Activated naive CD4-positive, alpha-beta T cell treated with anti-CD3 and anti-CD28 coated beads, Interleukin-2, amount 10 ng/mL, durations not matched to agents 7 days and 5 days (primary cell): ENCODE results near the gene GNAT3.

Experiments
- CTCF ChIA-PET: fragments of 350-600 bp; sonication (Branson Sonifier 250); formaldehyde crosslinking; loops from one replicate; lab custom pipeline; 2021; ENCODE audit warnings: antibody characterized with exemption; lab: Charles Lee
- DNase-seq: peaks from one replicate; pipeline ENCODE4 v3.0.0-alpha.2; 2020
- H3K27ac Mint-ChIP-seq: one replicate; pipeline ENCODE4 v1.8.0; 2021; ENCODE audit warnings: mild to moderate bottlenecking, moderate library complexity, mixed read lengths
- H3K27me3 Mint-ChIP-seq: one replicate; pipeline ENCODE4 v1.8.0; 2021; ENCODE audit warnings: mild to moderate bottlenecking, mixed read lengths
- H3K36me3 Mint-ChIP-seq: one replicate; pipeline ENCODE4 v1.8.0; 2021; ENCODE audit warnings: mixed read lengths
- H3K4me1 Mint-ChIP-seq: one replicate; pipeline ENCODE4 v1.8.0; 2021; ENCODE audit warnings: mixed read lengths
- H3K4me3 Mint-ChIP-seq: one replicate; pipeline ENCODE4 v1.8.0; 2021; ENCODE audit warnings: mild to moderate bottlenecking, moderate library complexity, mixed read lengths
- H3K9me3 Mint-ChIP-seq: one replicate; pipeline ENCODE4 v1.8.0; 2021; ENCODE audit warnings: mixed read lengths

Gene GNAT3

DNA sequence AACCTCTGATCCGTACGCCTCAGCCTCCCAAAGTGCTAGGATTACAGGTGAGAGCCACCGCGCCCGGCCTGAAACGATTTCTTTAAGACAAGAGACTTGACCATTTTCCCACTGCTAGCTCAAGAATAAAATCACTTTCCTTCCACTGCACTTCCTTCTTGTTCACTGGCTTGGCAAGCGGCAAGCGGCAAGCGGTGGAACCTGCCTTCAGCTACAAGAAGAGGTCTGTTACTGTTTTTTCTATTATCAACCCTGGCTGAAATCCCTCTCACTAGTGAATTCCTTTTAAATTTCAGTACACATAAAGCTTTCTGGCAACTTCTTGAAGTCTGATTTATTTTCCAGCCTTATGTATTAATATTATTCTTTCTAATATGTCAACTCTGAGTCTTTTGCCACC, 12.8 kb upstream of the GNAT3 start:
- H3K36me3 Mint-ChIP-seq, result no peaks in the 10 kb centered on the region
- no peak overlapping the region for H3K4me3 Mint-ChIP-seq
- H3K27me3 Mint-ChIP-seq, result no peaks in the 10 kb centered on the region
- CTCF ChIA-PET, result no interaction called here
- no peaks in the 10 kb centered on the region for H3K4me1 Mint-ChIP-seq
- no peak overlapping the region for H3K27ac Mint-ChIP-seq
- H3K9me3 Mint-ChIP-seq, result no peaks in the 10 kb centered on the region
- no peak for DNase-seq

DNA sequence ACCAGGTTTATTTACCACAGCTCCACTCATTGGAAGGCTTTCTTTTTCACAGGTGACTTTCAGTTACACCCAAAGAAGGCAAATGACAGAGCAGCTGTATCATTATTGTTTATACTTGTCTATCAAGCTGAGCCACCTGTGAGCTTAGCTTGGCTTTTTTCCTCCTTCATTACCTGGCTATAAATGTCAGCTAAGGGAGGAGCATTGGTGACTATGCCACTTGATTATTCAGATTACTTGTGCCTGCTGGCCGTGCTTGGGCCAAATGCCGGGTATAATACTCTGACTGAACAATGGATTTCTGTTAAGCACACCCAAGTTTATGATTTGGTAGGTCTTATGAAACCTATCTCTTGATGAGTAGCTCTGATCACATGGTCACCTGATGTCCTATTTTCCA, 9.9 kb upstream of the GNAT3 start:
- H3K9me3 Mint-ChIP-seq, result no peaks in the 10 kb centered on the region
- CTCF ChIA-PET, result no interaction called here
- H3K4me3 Mint-ChIP-seq, result no peak overlapping the region
- no peak for DNase-seq
- H3K36me3 Mint-ChIP-seq, result no peaks in the 10 kb centered on the region
- no peaks in the 10 kb centered on the region for H3K4me1 Mint-ChIP-seq
- H3K27ac Mint-ChIP-seq, result no peak overlapping the region
- H3K27me3 Mint-ChIP-seq, result no peaks in the 10 kb centered on the region

DNA sequence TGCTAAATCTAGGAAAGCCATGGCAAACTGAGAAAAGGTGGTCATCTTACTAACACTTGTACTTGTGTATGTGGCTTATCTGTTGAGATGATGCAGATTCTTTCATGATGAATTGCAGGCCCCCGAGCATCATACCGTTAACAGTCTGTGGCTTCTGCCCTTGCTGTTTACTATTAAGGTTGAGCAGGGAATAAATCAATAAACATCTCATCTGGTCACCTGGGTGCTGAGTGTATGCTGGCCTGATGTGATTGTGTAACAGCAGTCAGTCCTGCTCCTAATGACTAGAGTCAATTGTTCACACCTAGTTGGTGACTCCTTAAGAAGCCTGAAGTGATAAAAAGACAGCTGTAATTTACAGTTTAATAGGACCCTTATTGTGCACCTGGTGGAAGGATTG, 8.3 kb upstream of the GNAT3 start:
- no peaks in the 10 kb centered on the region for H3K9me3 Mint-ChIP-seq
- H3K4me1 Mint-ChIP-seq, result no peaks in the 10 kb centered on the region
- no peak overlapping the region for H3K27ac Mint-ChIP-seq
- no peak for DNase-seq
- no peaks in the 10 kb centered on the region for H3K27me3 Mint-ChIP-seq
- H3K36me3 Mint-ChIP-seq, result no peaks in the 10 kb centered on the region
- H3K4me3 Mint-ChIP-seq, result no peak overlapping the region
- CTCF ChIA-PET, result no interaction called here

DNA sequence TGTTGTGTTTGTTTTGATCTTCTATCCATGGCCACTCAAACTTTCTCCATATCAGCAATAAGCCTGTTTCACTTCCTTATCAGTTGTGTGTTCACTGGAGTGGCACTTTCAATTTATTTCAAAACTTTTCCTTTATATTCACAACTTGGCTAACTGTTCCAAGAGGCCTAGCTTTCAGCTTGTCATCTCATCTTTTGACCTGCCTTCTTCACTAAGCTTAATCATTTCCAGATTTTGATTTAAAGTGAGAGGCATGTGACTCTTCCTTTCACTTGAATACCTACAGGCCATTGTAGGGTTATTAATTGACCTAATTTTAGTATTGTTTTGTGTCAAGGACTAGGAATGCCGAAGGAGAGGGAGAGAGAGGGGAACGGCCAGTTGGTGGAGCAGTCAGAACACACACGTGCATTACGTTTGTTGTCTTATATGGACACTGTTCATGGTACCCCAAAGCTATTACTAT, 5.5 kb upstream of the GNAT3 start:
- Mint-ChIP-seq H3K9me3 (no peaks in the 10 kb centered on the region), H3K36me3 (no peaks in the 10 kb centered on the region), H3K27ac (no peak overlapping the region), H3K4me1 (no peaks in the 10 kb centered on the region), H3K4me3 (no peak overlapping the region), H3K27me3 (no peaks in the 10 kb centered on the region)
- DNase-seq, result no peak
- CTCF ChIA-PET, result no interaction called here

DNA sequence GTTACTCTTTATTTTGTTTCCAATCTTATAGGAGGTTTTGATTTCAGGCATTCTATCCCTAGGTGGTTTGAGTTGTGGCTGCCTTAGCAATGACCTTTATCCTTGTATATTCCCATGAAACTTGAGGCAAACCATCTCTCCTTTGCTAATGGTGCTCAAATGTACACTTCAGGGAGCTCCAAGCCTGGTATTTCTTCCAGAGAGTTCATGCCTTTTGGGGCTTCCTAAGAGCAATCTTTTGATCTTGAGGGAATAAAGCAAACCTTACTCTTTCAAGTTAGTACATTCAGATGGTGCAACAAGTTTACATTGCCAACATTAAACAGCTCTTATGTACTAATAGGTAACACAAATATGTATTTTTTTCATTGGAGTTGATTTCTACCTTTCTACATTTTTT, 3.4 kb upstream of the GNAT3 start:
- no peak overlapping the region for H3K4me3 Mint-ChIP-seq
- H3K4me1 Mint-ChIP-seq, result no peaks in the 10 kb centered on the region
- no peaks in the 10 kb centered on the region for H3K27me3 Mint-ChIP-seq
- CTCF ChIA-PET, result no interaction called here
- H3K36me3 Mint-ChIP-seq, result no peaks in the 10 kb centered on the region
- no peak for DNase-seq
- H3K27ac Mint-ChIP-seq, result no peak overlapping the region
- H3K9me3 Mint-ChIP-seq, result no peaks in the 10 kb centered on the region

DNA sequence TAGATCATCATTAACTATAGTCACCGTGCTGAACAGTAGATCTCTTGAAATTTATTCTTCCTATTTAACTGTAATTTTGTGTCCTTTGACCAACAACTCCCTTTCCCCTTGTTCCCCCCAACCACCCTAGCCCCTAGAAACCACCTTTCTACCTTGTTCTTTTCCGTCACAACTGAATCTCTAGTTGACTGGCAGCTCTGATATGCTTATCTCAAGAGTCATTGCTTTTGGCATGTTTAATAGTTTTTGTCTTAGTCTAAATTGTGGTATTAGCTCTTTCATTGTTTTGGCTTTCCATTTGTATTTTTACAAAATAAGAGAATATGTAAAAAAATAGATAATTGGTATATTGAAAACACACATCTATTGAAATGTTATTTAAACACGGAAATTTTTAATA, 1.8 kb downstream of the GNAT3 start:
- no peak overlapping the region for H3K27ac Mint-ChIP-seq
- no peak for DNase-seq
- H3K9me3 Mint-ChIP-seq, result no peaks in the 10 kb centered on the region
- no peaks in the 10 kb centered on the region for H3K27me3 Mint-ChIP-seq
- no peaks in the 10 kb centered on the region for H3K4me1 Mint-ChIP-seq
- H3K4me3 Mint-ChIP-seq, result no peak overlapping the region
- CTCF ChIA-PET, result no interaction called here
- H3K36me3 Mint-ChIP-seq, result no peaks in the 10 kb centered on the region

DNA sequence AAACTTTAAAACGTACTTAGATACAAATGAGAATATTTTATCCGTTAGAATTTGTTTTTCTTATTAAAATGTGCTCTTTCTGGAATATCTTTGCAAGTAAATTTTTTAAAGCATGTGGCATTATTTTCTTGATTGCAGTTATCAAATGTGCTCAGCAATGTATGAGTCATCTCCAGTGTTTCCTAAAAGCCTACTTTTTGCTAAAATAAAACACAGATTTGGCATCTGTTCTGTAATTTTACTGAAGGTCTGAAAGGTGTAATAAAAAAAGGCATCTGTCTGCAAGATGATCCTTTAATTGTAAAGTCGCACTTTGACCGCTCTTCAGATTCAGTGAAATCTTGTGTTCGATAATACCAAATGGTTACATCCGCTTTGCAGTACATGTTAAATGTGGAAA, 3.4 kb downstream of the GNAT3 start:
- Mint-ChIP-seq H3K4me3 (no peak overlapping the region), H3K4me1 (no peaks in the 10 kb centered on the region), H3K36me3 (no peaks in the 10 kb centered on the region), H3K27me3 (no peaks in the 10 kb centered on the region), H3K9me3 (no peaks in the 10 kb centered on the region), H3K27ac (no peak overlapping the region)
- CTCF ChIA-PET, result no interaction called here
- no peak for DNase-seq

DNA sequence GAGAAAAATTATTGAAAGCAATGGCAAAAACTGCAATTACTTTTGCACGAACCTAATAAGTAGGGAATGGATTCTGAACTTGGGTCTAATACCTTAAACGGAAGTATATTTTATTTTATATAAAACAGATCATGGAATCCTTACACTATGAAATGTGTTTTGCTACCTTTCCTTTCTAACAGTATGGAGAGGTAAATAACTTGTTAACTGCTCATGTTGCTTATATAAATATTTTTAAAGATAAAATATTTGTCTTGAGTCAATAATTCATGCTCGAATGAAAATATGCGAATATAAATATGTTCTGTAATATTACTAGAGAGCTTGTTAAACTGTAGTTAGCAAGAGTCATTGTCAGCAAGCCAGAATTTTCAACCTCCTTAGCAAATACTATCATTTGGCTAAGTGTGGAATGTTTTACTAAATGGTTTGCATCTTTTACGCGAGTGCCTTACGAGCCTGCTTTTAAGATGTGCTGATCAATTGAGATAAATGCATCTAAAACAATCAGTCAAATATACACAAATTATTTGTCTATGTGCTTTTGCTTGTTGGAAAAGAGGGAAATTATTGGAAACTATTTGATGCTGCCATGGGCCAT, 5.9 kb downstream of the GNAT3 start:
- DNase-seq, result no peak
- Mint-ChIP-seq H3K27me3 (no peaks in the 10 kb centered on the region), H3K4me3 (no peak overlapping the region), H3K36me3 (no peaks in the 10 kb centered on the region), H3K27ac (no peak overlapping the region), H3K4me1 (no peaks in the 10 kb centered on the region), H3K9me3 (no peaks in the 10 kb centered on the region)
- CTCF ChIA-PET, result no interaction called here

DNA sequence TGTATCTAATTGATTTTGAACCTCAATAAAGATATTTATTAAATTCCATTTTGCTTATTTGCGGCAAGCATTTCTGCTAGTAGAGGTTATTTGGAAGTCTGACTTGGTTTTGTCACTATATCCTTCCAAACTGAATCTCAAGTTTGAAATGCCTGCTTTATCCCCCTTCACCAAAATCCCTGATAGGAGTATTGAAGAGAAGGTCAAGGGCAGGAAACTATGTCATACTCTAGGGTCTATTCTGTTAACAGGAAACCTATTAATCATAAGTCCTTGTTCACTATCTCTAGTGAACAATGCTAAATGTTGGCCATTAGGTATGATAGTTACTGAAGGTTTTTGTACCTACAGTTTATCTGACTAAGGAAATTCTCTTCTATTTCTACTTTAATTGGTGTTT, 11.5 kb downstream of the GNAT3 start:
- no peaks in the 10 kb centered on the region for H3K36me3 Mint-ChIP-seq
- no peak overlapping the region for H3K27ac Mint-ChIP-seq
- no peaks in the 10 kb centered on the region for H3K4me1 Mint-ChIP-seq
- no peak for DNase-seq
- CTCF ChIA-PET, result no interaction called here
- H3K27me3 Mint-ChIP-seq, result no peaks in the 10 kb centered on the region
- H3K4me3 Mint-ChIP-seq, result no peak overlapping the region
- no peaks in the 10 kb centered on the region for H3K9me3 Mint-ChIP-seq

DNA sequence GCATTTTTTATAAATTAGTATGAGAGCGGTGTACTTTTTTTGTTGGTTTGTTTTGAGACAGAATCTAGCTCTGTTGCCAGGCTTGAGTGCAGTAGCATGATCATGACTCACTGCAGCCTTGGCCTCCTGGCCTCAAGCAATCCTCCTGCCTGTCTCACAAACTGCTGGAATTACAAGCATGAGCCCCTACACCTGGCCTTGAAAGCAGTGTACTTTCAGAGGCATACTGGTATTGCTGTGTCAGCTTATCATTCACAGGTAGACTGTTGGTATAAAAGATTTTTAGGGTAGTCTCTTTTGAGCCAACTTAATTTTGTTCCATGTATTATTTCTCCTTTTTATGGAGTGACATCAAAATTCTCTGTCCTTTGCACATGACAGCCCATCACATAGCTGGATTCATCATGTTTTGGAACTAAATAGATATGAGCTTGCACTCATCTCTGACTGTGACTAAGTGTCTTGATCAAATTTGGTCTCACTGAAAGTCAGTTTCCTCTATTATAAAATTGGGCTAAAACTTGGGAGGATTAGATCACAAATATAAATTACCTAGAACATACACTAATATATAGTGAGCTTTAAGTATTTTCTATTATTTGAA, 12.4 kb downstream of the GNAT3 start:
- no peaks in the 10 kb centered on the region for H3K36me3 Mint-ChIP-seq
- no peaks in the 10 kb centered on the region for H3K4me1 Mint-ChIP-seq
- no peak overlapping the region for H3K4me3 Mint-ChIP-seq
- no peak overlapping the region for H3K27ac Mint-ChIP-seq
- CTCF ChIA-PET, result no interaction called here
- H3K27me3 Mint-ChIP-seq, result no peaks in the 10 kb centered on the region
- no peak for DNase-seq
- H3K9me3 Mint-ChIP-seq, result no peaks in the 10 kb centered on the region

DNA sequence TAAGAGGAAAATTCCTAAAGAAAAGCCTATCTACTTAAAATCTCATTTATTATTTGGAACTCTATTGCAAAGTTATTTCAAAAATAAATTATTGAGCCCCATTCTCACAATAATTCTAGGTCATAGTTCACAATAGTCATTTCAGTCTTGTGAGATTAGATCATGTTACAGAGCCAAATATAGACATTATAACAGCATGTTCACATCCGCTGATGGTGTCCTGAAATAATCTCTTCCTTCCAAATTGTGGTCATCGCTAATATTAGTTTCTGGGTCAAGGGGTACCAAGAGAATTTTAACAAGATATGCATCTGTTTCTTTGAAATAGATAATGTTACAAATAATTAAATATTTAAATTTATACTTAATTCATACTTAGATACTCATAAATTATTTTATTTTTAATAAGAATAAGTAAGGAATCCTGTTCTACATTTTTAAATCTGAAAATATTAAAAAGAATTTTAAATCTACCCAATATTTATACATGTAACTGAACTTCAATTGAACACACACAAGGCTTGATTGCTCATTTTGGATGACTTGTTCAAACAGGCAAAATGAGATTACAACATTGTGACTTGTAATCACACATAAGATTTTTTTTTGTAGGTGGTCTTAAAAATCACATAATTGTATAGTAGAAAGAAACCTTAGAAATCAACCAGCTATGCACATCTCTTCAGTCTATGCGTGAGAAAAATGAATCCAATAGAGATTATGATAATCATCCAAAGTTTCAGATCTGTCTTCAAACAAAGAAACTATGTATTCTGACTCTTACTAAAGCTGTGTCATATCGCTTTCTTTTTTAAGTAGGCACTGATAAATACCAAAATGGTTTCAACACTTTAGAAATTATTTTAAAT, 13.1 kb downstream of the GNAT3 start:
- H3K27me3 Mint-ChIP-seq, result no peaks in the 10 kb centered on the region
- DNase-seq, result no peak
- H3K4me3 Mint-ChIP-seq, result no peak overlapping the region
- no peak overlapping the region for H3K27ac Mint-ChIP-seq
- no peaks in the 10 kb centered on the region for H3K9me3 Mint-ChIP-seq
- H3K4me1 Mint-ChIP-seq, result no peaks in the 10 kb centered on the region
- CTCF ChIA-PET, result no interaction called here
- H3K36me3 Mint-ChIP-seq, result no peaks in the 10 kb centered on the region

DNA sequence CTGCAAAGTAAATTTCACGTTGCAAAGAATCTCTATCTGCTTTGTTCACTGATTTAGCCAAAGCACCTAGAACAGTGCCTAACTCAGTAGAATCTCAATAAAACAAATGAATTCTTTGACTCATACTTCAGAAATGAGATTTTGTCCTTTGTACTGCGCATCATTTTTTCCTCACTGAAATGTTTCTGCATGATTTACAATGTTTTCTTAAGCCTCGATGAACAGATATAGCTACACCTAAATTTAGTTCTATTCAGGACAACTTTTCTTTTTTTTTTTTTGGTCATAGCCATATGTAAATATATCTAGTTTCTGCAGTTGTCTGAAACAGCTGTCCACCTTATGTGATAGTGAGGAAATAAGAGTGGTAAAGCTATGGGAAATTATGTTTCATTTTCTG, 15.3 kb downstream of the GNAT3 start:
- Mint-ChIP-seq H3K9me3 (no peaks in the 10 kb centered on the region), H3K36me3 (no peaks in the 10 kb centered on the region), H3K4me1 (no peaks in the 10 kb centered on the region), H3K27me3 (no peaks in the 10 kb centered on the region), H3K4me3 (no peak overlapping the region), H3K27ac (no peak overlapping the region)
- DNase-seq, result no peak
- CTCF ChIA-PET, result no interaction called here

DNA sequence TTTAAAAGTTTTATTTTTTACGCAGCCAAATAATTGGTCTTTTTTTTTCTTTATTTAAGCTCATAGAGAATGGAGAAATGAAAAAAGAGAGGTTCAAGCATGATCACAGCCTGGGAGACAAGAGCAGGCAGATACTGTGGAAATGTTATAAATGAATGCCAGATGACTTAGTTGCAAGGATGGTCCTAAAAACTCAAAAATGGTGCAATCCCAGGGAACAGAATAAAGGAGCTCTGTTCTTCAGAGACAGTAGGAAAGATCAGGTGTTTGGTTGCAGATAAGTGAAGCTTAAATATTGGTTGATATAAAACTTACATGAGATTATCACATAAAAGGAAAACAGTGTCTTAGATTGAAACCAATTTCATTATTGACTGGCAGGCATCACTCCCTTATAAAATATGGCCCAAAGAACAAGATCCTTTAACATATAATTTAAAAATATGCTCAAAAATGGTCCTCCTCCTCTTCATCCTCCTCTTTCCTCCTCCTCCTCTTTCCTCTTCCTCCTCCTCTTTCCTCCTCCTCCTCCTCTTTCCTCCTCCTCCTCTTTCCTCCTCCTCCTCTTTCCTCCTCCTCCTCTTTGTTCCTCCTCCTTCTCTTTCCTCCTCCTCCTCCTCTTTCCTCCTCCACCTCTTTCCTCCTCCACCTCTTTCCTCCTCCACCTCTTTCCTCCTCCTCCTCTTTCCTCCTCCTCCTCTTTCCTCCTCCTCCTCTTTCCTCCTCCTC, 18.6 kb downstream of the GNAT3 start:
- Mint-ChIP-seq H3K4me1 (no peaks in the 10 kb centered on the region), H3K9me3 (no peaks in the 10 kb centered on the region), H3K36me3 (no peaks in the 10 kb centered on the region), H3K27me3 (no peaks in the 10 kb centered on the region), H3K4me3 (no peak overlapping the region), H3K27ac (no peak overlapping the region)
- CTCF ChIA-PET, result no interaction called here
- no peak for DNase-seq

DNA sequence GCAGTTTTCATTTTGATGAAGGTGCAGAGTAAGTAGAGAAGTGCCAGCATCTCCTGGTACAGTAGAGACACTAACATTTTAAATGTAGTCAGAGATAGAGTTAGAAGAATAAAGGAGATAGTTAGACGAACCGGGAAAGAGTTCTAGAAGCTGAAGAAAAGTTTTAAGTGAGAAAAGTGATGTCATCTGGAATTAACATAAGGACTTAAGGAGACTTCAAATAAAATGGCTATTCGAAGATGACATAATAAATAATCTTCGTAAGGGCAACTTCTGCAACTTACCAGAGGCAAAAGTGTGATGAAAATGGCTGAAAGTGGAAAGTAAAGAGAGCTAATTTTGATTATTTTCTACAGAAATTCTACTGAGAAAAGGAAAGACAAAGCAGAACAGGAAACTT, 20.4 kb downstream of the GNAT3 start:
- Mint-ChIP-seq H3K9me3 (no peaks in the 10 kb centered on the region), H3K4me3 (no peak overlapping the region), H3K4me1 (no peaks in the 10 kb centered on the region), H3K27me3 (no peaks in the 10 kb centered on the region), H3K36me3 (no peaks in the 10 kb centered on the region), H3K27ac (no peak overlapping the region)
- CTCF ChIA-PET, result no interaction called here
- DNase-seq, result no peak
